Mammary epithelial cell (primary cell): ENCODE data around the gene GALNT5.

Experiments used
- CTCF ChIP-seq, 2 donors: IDR thresholded peaks in 1 of 2; conservative IDR thresholded peaks in 1 of 2; 2 replicates each; pipeline ENCODE4 v1.5.1; 2011 to 2012; ENCODE audit warnings: inconsistent platforms in 2 of 2, low read length in 2 of 2, mild to moderate bottlenecking in 2 of 2, control low read depth in 1 of 2, low read depth in 1 of 2; ENCODE audit not compliant: insufficient read depth in 1 of 2; ENCODE audit errors: extremely low read depth in 1 of 2
- EZH2 ChIP-seq: IDR thresholded peaks from 2 replicates; pipeline ENCODE4 v1.6.1; 2012; ENCODE audit warnings: low read length, inconsistent platforms, borderline replicate concordance

DNA sequence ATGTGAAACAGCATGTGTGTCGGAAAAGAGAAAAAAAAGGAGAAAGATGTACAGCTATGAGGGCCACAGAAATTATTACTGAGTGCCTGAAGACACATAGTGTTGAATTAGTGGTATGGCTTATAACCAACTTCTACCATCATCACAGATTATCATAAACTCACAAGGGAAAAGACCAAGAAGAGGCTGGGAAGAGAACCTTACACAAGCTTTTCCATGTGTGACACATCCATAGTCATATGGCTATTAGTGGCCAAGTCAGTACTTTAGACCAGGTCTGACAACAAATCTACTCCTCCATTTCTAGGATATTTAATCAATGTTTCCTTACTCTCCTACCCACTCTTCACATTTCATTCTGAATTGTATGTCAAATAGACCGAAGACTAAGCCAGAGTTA lies 3.5 kb upstream of the GALNT5 start:
- no peak for TF ChIP-seq CTCF (conservative IDR thresholded peaks at IDR 0.05 in 1 of 2, IDR thresholded peaks at IDR 0.05 in 1 of 2; ENCODE audit: extremely low read depth in 1 of 2, insufficient read depth in 1 of 2, low read depth in 1 of 2, low read length in 2 of 2)
- no peak for TF ChIP-seq EZH2
